GM21526 (cell line): Measurements from ENCODE around the gene CDK14.

ENCODE experiments used
- ATAC-seq: cut with Tn5 transposase; IDR thresholded peaks from one replicate; pipeline ENCODE4 v1.9.1; 2021; ENCODE audit warnings: moderate library complexity; ENCODE audit not compliant: unreplicated experiment, low FRiP score

Gene CDK14

GRCh38 chr7:90931986-90932916 lies 336.1 kb downstream of the CDK14 start:
- peak; percentile 99 for ATAC-seq

GRCh38 chr7:90933041-90933440 lies 336.9 kb downstream of the CDK14 start:
- no peak for ATAC-seq

- ATAC-seq: no peak
These were observed 337.9 kb downstream of the CDK14 start for GRCh38 chr7:90933984-90934383.

GRCh38 chr7:90938371-90938770 lies 342.2 kb downstream of the CDK14 start:
- no peak for ATAC-seq

GRCh38 chr7:90939666-90940065 lies 343.5 kb downstream of the CDK14 start:
- ATAC-seq: no peak

GRCh38 chr7:90944021-90944420 lies 347.9 kb downstream of the CDK14 start:
- ATAC-seq: no peak

- no peak for ATAC-seq
These were observed 349.1 kb downstream of the CDK14 start for GRCh38 chr7:90945104-90945787.

- ATAC-seq: no peak
These were observed 350.8 kb downstream of the CDK14 start for GRCh38 chr7:90946730-90947501.

- no peak for ATAC-seq
These were observed 352.0 kb downstream of the CDK14 start for GRCh38 chr7:90948085-90948484.

GRCh38 chr7:90951229-90951628 lies 355.1 kb downstream of the CDK14 start:
- ATAC-seq: no peak

GRCh38 chr7:90951986-90952954 lies 356.1 kb downstream of the CDK14 start:
- ATAC-seq: no peak

GRCh38 chr7:90955641-90956207 lies 359.6 kb downstream of the CDK14 start:
- no peak for ATAC-seq

GRCh38 chr7:90957883-90958282 lies 361.8 kb downstream of the CDK14 start:
- no peak for ATAC-seq

- ATAC-seq: no peak
These were observed 362.5 kb downstream of the CDK14 start for GRCh38 chr7:90958647-90959046.

- no peak for ATAC-seq
These were observed 365.1 kb downstream of the CDK14 start for GRCh38 chr7:90961037-90961725.

GRCh38 chr7:90965211-90965610 lies 369.1 kb downstream of the CDK14 start:
- ATAC-seq: no peak

- no peak for ATAC-seq
These were observed 370.2 kb downstream of the CDK14 start for GRCh38 chr7:90966346-90966745.

GRCh38 chr7:90968871-90969270 lies 372.8 kb downstream of the CDK14 start:
- no peak for ATAC-seq
